Testis (tissue), 2 donors: ENCODE measurements around the gene ADPGK.

Source experiments
- POLR2A ChIP-seq: fragments of 450-650 bp; IDR thresholded peaks from one replicate; pipeline ENCODE4 v1.6.1; 2017; ENCODE audit warnings: antibody characterized with exemption, mild to moderate bottlenecking, moderate library complexity
- TF ChIP-seq, protein P1 (sequence below), 3 experiments: fragments of 450-650 bp in 2 of 3; fragments of 200-600 bp in 1 of 3; sonication (generic) in 1 of 3; IDR thresholded peaks; one replicate each; pipeline ENCODE4 v1.5.1; 2016 to 2019; ENCODE audit warnings: antibody characterized with exemption in 3 of 3, mild to moderate bottlenecking in 2 of 3, moderate library complexity in 1 of 3

GRCh38 chr15:72770673-72771328 lies 12.8 kb downstream of the ADPGK start:
- TF ChIP-seq, protein P1, sequence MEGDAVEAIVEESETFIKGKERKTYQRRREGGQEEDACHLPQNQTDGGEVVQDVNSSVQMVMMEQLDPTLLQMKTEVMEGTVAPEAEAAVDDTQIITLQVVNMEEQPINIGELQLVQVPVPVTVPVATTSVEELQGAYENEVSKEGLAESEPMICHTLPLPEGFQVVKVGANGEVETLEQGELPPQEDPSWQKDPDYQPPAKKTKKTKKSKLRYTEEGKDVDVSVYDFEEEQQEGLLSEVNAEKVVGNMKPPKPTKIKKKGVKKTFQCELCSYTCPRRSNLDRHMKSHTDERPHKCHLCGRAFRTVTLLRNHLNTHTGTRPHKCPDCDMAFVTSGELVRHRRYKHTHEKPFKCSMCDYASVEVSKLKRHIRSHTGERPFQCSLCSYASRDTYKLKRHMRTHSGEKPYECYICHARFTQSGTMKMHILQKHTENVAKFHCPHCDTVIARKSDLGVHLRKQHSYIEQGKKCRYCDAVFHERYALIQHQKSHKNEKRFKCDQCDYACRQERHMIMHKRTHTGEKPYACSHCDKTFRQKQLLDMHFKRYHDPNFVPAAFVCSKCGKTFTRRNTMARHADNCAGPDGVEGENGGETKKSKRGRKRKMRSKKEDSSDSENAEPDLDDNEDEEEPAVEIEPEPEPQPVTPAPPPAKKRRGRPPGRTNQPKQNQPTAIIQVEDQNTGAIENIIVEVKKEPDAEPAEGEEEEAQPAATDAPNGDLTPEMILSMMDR (IDR thresholded peaks at IDR 0.05): no peak
- no peak for TF ChIP-seq POLR2A
